ENCODE data around the gene PIGU.

The PIGU gene

GRCh38 chr20:34564833-34565232 is 112.1 kb downstream of the PIGU start:
- DNase-seq, result peak in 1 of 10 donors; percentile 19
- intact Hi-C loops (cut with DNase I), result no loop called here

GRCh38 chr20:34562641-34563040 is 114.3 kb downstream of the PIGU start:
- DNase-seq, result peak in 4 of 10 donors; percentile 29 to 90 (median 45)
- intact Hi-C loops (cut with DNase I), result no loop called here

GRCh38 chr20:34561661-34562060 is 115.2 kb downstream of the PIGU start:
- intact Hi-C loops (cut with DNase I), result no loop called here
- peak in 1 of 10 donors; percentile 52 for DNase-seq

- peak in 1 of 10 donors; percentile 79 for DNase-seq
- intact Hi-C loops (cut with DNase I), result no loop called here
These were observed 116.3 kb downstream of the PIGU start for GRCh38 chr20:34560614-34561013.

GRCh38 chr20:34560141-34560523 is 116.8 kb downstream of the PIGU start:
- intact Hi-C loops (cut with DNase I), result no loop called here
- DNase-seq, result peak in 8 of 10 donors; percentile 24 to 94 (median 68)

- intact Hi-C loops (cut with DNase I), result no loop called here
- peak in 6 of 10 donors; percentile 26 to 90 (median 55) for DNase-seq
These were observed 117.4 kb downstream of the PIGU start for GRCh38 chr20:34559311-34560140.

GRCh38 chr20:34558320-34559218 is 118.3 kb downstream of the PIGU start, which contains the start of gene MAP1LC3A:
TSS of gene MAP1LC3A (plus strand) at chr20:34558718. CDS start at chr20:34558869, 151 bp downstream.
- intact Hi-C loops (cut with DNase I), result no loop called here
- peak; percentile 89 to 99 (median 96) for DNase-seq

GRCh38 chr20:34557936-34558319 is 119.0 kb downstream of the PIGU start:
- intact Hi-C loops (cut with DNase I), result no loop called here
- DNase-seq, result peak in 1 of 10 donors; percentile 69

- intact Hi-C loops (cut with DNase I), result no loop called here
- DNase-seq, result peak in 1 of 10 donors; percentile 52
These were observed 123.5 kb downstream of the PIGU start for GRCh38 chr20:34553366-34553867.

GRCh38 chr20:34552569-34552968 is 124.3 kb downstream of the PIGU start:
- intact Hi-C loops (cut with DNase I), result no loop called here
- peak in 2 of 10 donors; percentile 31 to 66 for DNase-seq

GRCh38 chr20:34549929-34550305 is 127.0 kb downstream of the PIGU start:
- peak in 3 of 10 donors; percentile 33 to 72 (median 39) for DNase-seq
- intact Hi-C loops (cut with DNase I), result no loop called here

- DNase-seq, result peak in 2 of 10 donors; percentile 16 to 59
- intact Hi-C loops (cut with DNase I), result no loop called here
These were observed 127.5 kb downstream of the PIGU start for GRCh38 chr20:34549291-34549928.

GRCh38 chr20:34547844-34548613 is 128.9 kb downstream of the PIGU start:
- intact Hi-C loops (cut with DNase I), result no loop called here
- DNase-seq, result peak in 3 of 10 donors; percentile 51 to 69 (median 62)

- DNase-seq, result peak in 3 of 10 donors; percentile 48 to 85 (median 56)
- intact Hi-C loops (cut with DNase I), result no loop called here
These were observed 130.1 kb downstream of the PIGU start for GRCh38 chr20:34546751-34547181.

GRCh38 chr20:34544109-34544796 is 132.6 kb downstream of the PIGU start:
- intact Hi-C loops (cut with DNase I), result no loop called here
- peak in 3 of 10 donors; percentile 16 to 67 (median 63) for DNase-seq

GRCh38 chr20:34543463-34544056 is 133.3 kb downstream of the PIGU start:
- intact Hi-C loops (cut with DNase I), result no loop called here
- DNase-seq, result peak in 3 of 10 donors; percentile 69 to 73 (median 69)

- peak in 3 of 10 donors; percentile 19 to 32 (median 24) for DNase-seq
- intact Hi-C loops (cut with DNase I), result no loop called here
These were observed 134.5 kb downstream of the PIGU start for GRCh38 chr20:34542439-34542838.

- intact Hi-C loops (cut with DNase I), result no loop called here
- DNase-seq, result peak in 3 of 10 donors; percentile 27 to 67 (median 33)
These were observed 135.0 kb downstream of the PIGU start for GRCh38 chr20:34541917-34542316.

Data from posterior cingulate gyrus (tissue), 11 donors.